GM12891 (cell line): ENCODE data around the gene CAP1. TPM values are rescaled to one million over a fixed set of nuclear protein-coding genes. Genes with fewer than 3 reads are reported as not detected.
"Not testable (repeated sequence)": the region's sequence is repeated elsewhere in the genome, so short reads cannot be mapped to it uniquely, and the experiment has no call there.

Experiments
- DNase-seq: peaks from one replicate; pipeline ENCODE4 v3.0.0; 2011; ENCODE audit warnings: low spot score; ENCODE audit not compliant: insufficient read length
- FAIRE-seq: peaks from 2 replicates; lab custom pipeline; 2011; peaks lifted over from hg19 to GRCh38; lab: Jason Lieb, UNC
- PAX5 ChIP-seq: IDR thresholded peaks from 2 replicates; pipeline ENCODE4 v1.6.1; 2011; ENCODE audit warnings: low read length, moderate library complexity, mild to moderate bottlenecking; ENCODE audit not compliant: insufficient read depth, severe bottlenecking
- POLR2A ChIP-seq: IDR thresholded peaks from 2 replicates; pipeline ENCODE4 v1.6.1; 2011; ENCODE audit warnings: low read depth, low read length, control low read depth
- POLR2AphosphoS5 ChIP-seq: IDR thresholded peaks from 2 replicates; pipeline ENCODE4 v1.6.1; 2011; ENCODE audit warnings: low read depth, low read length, control low read depth
- POU2F2 ChIP-seq: IDR thresholded peaks from 2 replicates; pipeline ENCODE4 v1.6.1; 2011; ENCODE audit warnings: low read depth, mild to moderate bottlenecking, control low read depth, low read length, moderate library complexity
- SPI1 ChIP-seq: IDR thresholded peaks from 2 replicates; pipeline ENCODE4 v1.6.1; 2011; ENCODE audit warnings: low read depth, low read length, control low read depth
- TAF1 ChIP-seq: IDR thresholded peaks from 2 replicates; pipeline ENCODE4 v1.6.1; 2011; ENCODE audit warnings: low read depth, low read length, control low read depth
- polyA plus RNA-seq: library from polyadenylated mRNA; unstranded; fragments of >200 nt; gene quantifications from one replicate; pipeline ENCODE4 v1.2.1, GENCODE V29; 2012; ENCODE audit warnings: low read depth, missing spikeins, inconsistent platforms; ENCODE audit not compliant: missing spikeins

The CAP1 gene
- 324 TPM for polyA plus RNA-seq

DNA sequence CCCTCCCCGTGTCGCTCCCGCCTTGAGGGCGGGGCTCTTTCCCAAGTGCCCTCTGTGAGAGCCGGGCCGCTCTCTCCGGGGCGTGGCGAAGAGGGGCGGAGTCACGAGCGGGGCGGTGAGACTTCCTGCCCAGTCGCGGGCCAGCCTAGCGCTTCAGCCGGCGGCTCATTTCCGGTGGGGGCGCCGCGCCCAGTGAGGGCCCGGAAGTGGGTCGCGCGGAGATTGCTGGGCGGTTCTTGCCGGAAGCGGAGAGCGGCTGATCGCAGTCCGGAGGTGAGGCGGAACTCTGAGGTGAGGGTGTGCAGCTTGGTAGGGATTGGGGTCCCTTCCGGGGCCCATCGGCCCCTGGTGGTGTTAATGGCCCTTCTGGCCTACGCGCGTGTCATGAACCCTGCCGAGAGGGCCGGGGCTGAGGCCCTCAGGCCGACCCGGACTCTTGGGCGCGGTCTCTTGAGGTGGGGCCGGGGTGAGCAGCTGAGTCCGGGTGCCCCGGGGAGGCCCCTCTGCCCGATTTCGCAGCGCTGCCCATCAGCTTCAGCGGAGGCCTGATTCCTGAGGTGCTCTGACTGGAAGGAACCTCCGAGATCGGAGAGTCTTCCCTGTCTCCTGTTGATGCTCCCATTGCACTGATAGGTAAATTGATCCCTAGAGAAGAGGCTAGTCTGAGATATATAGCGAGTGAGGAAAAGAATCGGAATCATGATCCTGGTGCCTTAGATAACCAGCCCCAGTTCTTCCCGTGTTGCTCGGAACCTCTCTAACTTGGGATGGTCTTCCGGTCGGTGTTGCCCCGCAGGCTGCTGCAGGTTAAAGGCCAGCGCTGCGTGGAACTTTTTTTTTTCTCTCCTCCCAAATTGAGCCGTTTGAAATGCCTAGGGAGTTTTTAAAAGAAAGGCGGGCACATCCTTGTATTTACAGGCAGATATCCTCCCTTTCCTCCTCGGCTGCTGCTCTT is at the start of gene CAP1:
CAP1 (plus strand) TSS at position 219 of the 955 bp plus-strand sequence. CDS start 18,618 bp downstream, outside the sequence.
- FAIRE-seq (peak; percentile 57), DNase-seq (peak; percentile 91)
- TF ChIP-seq PAX5 (no peak), SPI1 (peak; percentile 20; the same call in 1 of the 2 replicates), TAF1 (peak; percentile 86), POLR2AphosphoS5 (peak; percentile 85), POU2F2 (peak; percentile 69; the same call in 1 of the 2 replicates), POLR2A (peak; percentile 68)

- no peak for TF ChIP-seq PAX5
- TF ChIP-seq POU2F2, result no peak
- no peak for TF ChIP-seq TAF1
- no peak for TF ChIP-seq POLR2AphosphoS5
- DNase-seq (no peak), FAIRE-seq (no peak)
Measured at GRCh38 chr1:39992234-39992633, 48.3 kb upstream of the CAP1 start.

DNA sequence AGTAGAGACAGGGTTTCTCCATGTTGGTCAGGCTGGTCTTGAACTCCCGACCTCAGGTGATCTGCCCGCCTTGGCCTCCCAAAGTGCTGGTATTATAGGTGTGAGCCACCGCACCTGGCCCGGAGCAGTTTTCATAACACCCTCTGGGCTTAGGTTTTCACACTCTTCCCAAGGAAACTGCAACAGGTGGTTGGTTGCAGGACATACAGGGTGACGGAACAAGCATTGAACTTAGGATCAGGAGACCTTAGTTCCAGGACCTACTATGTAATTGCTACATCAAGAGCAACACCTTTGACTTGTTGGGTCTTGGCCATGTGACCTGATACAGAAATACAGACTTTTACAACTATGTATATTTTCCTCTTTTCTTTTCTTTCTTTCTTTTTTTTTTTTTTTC is 47.6 kb upstream of the CAP1 start:
- no peak for DNase-seq
- TF ChIP-seq PAX5 (no peak), POLR2AphosphoS5 (no peak), POLR2A (no peak), TAF1 (no peak), POU2F2 (no peak), SPI1 (no peak)
- FAIRE-seq, result no peak

GRCh38 chr1:39995973-39996393 is 44.5 kb upstream of the CAP1 start:
- DNase-seq (peak; percentile 47), FAIRE-seq (peak; percentile 92)
- no peak for TF ChIP-seq PAX5
- peak; percentile 55 for TF ChIP-seq SPI1
- TF ChIP-seq POU2F2, result no peak

- TF ChIP-seq PAX5, result no peak
- TF ChIP-seq TAF1, result no peak
- TF ChIP-seq SPI1, result no peak; the same call in 1 of the 2 replicates
- FAIRE-seq, result peak; percentile 16
- DNase-seq, result no peak
Measured at GRCh38 chr1:39996396-39997004, 44.0 kb upstream of the CAP1 start.

GRCh38 chr1:40001456-40001855 is 39.1 kb upstream of the CAP1 start:
- DNase-seq (no peak), FAIRE-seq (no peak)
- no peak for TF ChIP-seq PAX5
- no peak for TF ChIP-seq POLR2A
- no peak for TF ChIP-seq TAF1
- TF ChIP-seq SPI1, result no peak
- no peak for TF ChIP-seq POU2F2
- TF ChIP-seq POLR2AphosphoS5, result no peak

GRCh38 chr1:40003156-40004093 is 37.1 kb upstream of the CAP1 start:
- FAIRE-seq, result peak; percentile 69
- TF ChIP-seq TAF1 (no peak), SPI1 (peak; percentile 80)
- no peak for DNase-seq

- no peak for FAIRE-seq
- no peak for TF ChIP-seq POLR2A
- no peak for TF ChIP-seq POLR2AphosphoS5
- TF ChIP-seq PAX5, result no peak
- TF ChIP-seq POU2F2, result no peak
- no peak for TF ChIP-seq TAF1
- DNase-seq, result no peak
Measured at GRCh38 chr1:40004857-40005256, 35.7 kb upstream of the CAP1 start.

DNA sequence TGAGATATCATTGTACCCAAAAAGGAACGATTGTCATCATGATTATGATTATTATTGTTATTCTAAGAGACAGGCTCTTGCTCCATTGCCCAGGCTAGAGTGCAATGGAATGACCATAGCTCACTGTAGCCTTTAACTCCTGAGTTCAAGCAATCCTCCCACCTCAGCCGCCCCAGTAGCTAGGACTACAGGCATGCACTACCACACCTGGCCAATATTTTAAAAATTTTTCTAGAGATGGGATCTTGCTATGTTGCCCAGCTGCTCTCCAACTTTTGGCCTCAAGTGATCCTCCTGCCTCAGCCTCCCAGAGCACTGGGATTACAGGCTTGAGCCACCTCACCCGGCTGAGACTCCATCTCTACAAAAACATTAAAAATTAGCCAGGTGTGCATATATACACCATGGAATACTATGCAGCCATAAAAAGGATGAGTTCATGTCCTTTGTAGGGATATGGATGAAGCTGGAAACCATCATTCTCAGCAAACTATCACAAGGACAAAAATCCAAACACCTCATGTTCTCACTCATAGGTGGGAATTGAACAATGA is 33.0 kb upstream of the CAP1 start:
- FAIRE-seq, DNase-seq: not testable (repeated sequence)
